Endothelial cell of umbilical vein (primary cell): ENCODE results near the gene SUSD6. TPM values are rescaled to one million over a fixed set of nuclear protein-coding genes. Genes with fewer than 3 reads are reported as not detected.

Experiments
- BruUV-seq: library from RNA; stranded (reverse); fragments of 400-500 nt; replicated peaks from 2 replicates; lab custom pipeline; 2021; lab: Mats Ljungman, UMichigan
- CTCF ChIA-PET: fragments of 300-600, 350-600 bp; sonication (Branson Sonifier 250); formaldehyde crosslinking; loops from one replicate; lab custom pipeline; 2021; ENCODE audit warnings: antibody characterized with exemption, inconsistent platforms; lab: Charles Lee
- POLR2A ChIA-PET: fragments of 300-600, 350-600 bp; sonication (Branson Sonifier 250); formaldehyde crosslinking; loops from one replicate; lab custom pipeline; 2021; ENCODE audit warnings: antibody characterized with exemption, inconsistent platforms; lab: Charles Lee
- DNase-seq: peaks from one replicate; pipeline ENCODE4 v3.0.0-alpha.2; 2011; ENCODE audit warnings: low read depth, low spot score
- FAIRE-seq: peaks from 2 replicates; lab custom pipeline; 2011; peaks lifted over from hg19 to GRCh38; lab: Jason Lieb, UNC
- H2AFZ ChIP-seq: 2 replicates; pipeline ENCODE4 v1.6.0; 2012; ENCODE audit warnings: low read depth, low read length, control low read depth, inconsistent platforms
- H3K27ac ChIP-seq: 2 replicates; pipeline ENCODE4 v1.5.1; 2011; ENCODE audit warnings: low read depth, mild to moderate bottlenecking, control low read depth, low read length, moderate library complexity; ENCODE audit not compliant: insufficient read depth
- H3K27me3 ChIP-seq, 2 experiments: 2 replicates each; pipeline versions ENCODE4 v1.6.0 to v1.6.1; 2011; ENCODE audit warnings: low read length in 2 of 2, mixed read lengths in 1 of 2; ENCODE audit not compliant: control insufficient read depth in 2 of 2, insufficient read depth in 2 of 2
- H3K36me3 ChIP-seq, 2 experiments: 2 replicates in 1 of 2; 3 replicates in 1 of 2; pipeline ENCODE4 v1.5.1; 2011; ENCODE audit warnings: low read length in 2 of 2, mild to moderate bottlenecking in 1 of 2, moderate library complexity in 1 of 2; ENCODE audit not compliant: control insufficient read depth in 2 of 2, insufficient read depth in 2 of 2; ENCODE audit errors: extremely low read depth in 1 of 2
- H3K4me1 ChIP-seq: 3 replicates; pipeline ENCODE4 v1.5.1; 2011; ENCODE audit warnings: mild to moderate bottlenecking, low read length; ENCODE audit not compliant: control insufficient read depth, insufficient read depth; ENCODE audit errors: extremely low read depth
- H3K4me2 ChIP-seq: 2 replicates; pipeline ENCODE4 v1.6.1; 2011; ENCODE audit warnings: low read length, control low read depth, mixed read lengths; ENCODE audit not compliant: insufficient read depth
- H3K4me3 ChIP-seq, 3 experiments: fragments of 200-600 bp in 1 of 3; sonication (generic), shearing (Covaris generic) in 1 of 3; replicated peaks in 1 of 3; 2 replicates each; pipeline ENCODE4 v1.5.1; 2011 to 2016; ENCODE audit warnings: control low read depth in 3 of 3, low read length in 3 of 3, mild to moderate bottlenecking in 2 of 3, inconsistent platforms in 1 of 3, low read depth in 1 of 3, moderate library complexity in 1 of 3; ENCODE audit not compliant: insufficient read depth in 1 of 3
- H3K79me2 ChIP-seq: 2 replicates; pipeline ENCODE4 v1.6.0; 2012; ENCODE audit warnings: low read length, inconsistent platforms; ENCODE audit not compliant: control insufficient read depth, insufficient read depth
- H3K9ac ChIP-seq: replicated peaks from 2 replicates; pipeline ENCODE3; 2011; ENCODE audit warnings: low read length, control low read depth; ENCODE audit not compliant: insufficient read depth; ENCODE audit errors: extremely low read depth
- H3K9me1 ChIP-seq: replicated peaks from 3 replicates; pipeline ENCODE4 v1.6.0; 2011; ENCODE audit warnings: mild to moderate bottlenecking, low read length; ENCODE audit not compliant: control insufficient read depth, insufficient read depth; ENCODE audit errors: extremely low read depth
- H3K9me3 ChIP-seq: replicated peaks from 2 replicates; pipeline ENCODE4 v1.5.1; 2012; ENCODE audit warnings: low read length, inconsistent platforms; ENCODE audit not compliant: control insufficient read depth, insufficient read depth
- H4K20me1 ChIP-seq: replicated peaks from 2 replicates; pipeline ENCODE3; 2011; ENCODE audit warnings: mild to moderate bottlenecking, low read length; ENCODE audit not compliant: control insufficient read depth, insufficient read depth; ENCODE audit errors: extremely low read depth
- FOS ChIP-seq: IDR thresholded peaks from 2 replicates; pipeline ENCODE4 v1.6.1; 2011; ENCODE audit warnings: mild to moderate bottlenecking, low read length, moderate library complexity, borderline replicate concordance; ENCODE audit not compliant: insufficient read depth
- GATA2 ChIP-seq: IDR thresholded peaks from 2 replicates; pipeline ENCODE4 v1.7.0; 2011; ENCODE audit warnings: low read depth, mild to moderate bottlenecking, moderate library complexity, mixed read lengths, low read length; ENCODE audit not compliant: insufficient read length, insufficient read depth
- JUN ChIP-seq: IDR thresholded peaks from 2 replicates; pipeline ENCODE4 v1.6.1; 2011; ENCODE audit warnings: borderline replicate concordance, low read depth; ENCODE audit not compliant: insufficient read length, insufficient read depth
- MAX ChIP-seq: IDR thresholded peaks from 2 replicates; pipeline ENCODE4 v1.6.1; 2011; ENCODE audit not compliant: insufficient read depth, insufficient read length
- MYC ChIP-seq: IDR thresholded peaks from one replicate; pipeline ENCODE4 v1.6.1; 2011; ENCODE audit warnings: mild to moderate bottlenecking, low read depth, low read length
- POLR2AphosphoS5 ChIP-seq: IDR thresholded peaks from 2 replicates; pipeline ENCODE4 v1.6.1; 2012; ENCODE audit warnings: low read depth, mild to moderate bottlenecking, control low read depth, low read length, moderate library complexity; ENCODE audit not compliant: insufficient read depth
- dilution Hi-C: fragments of 300-500 bp; cut with MboI; formaldehyde crosslinking; loops from one replicate; pipeline ENCODE4 v1.15.0; 2019; ENCODE audit warnings: low sequenced_read_pairs; ENCODE audit not compliant: extremely low pct_ligation_motif_present
- intact Hi-C: fragments of 100-400 bp; cut with micrococcal nuclease; formaldehyde crosslinking; loops from one replicate; pipeline ENCODE4 v1.10.0; 2022
- polyA plus RNA-seq, 4 experiments: library from polyadenylated mRNA; depleted of rRNA in 3 of 4; stranded (reverse) in 3 of 4; unstranded in 1 of 4; fragments of >200 nt; gene quantifications; 2 replicates each; pipeline versions ENCODE4 v1.2.1 to v1.2.3, GENCODE V29; 2011 to 2012; ENCODE audit warnings: missing spikeins in 1 of 4
- total RNA-seq: library from RNA; stranded (reverse); gene quantifications from 2 replicates; pipeline ENCODE4 v1.2.3, GENCODE V29; 2021

The SUSD6 gene
- total and polyA plus RNA-seq, 2 donors (not counting 3 experiments of a cell fraction or from before 2014, with no cell fraction given) = 13.4 to 19.5 TPM

- no peaks in the 10 kb centered on the region for H3K36me3 ChIP-seq
- ChIA-PET CTCF (interaction anchor here (0.8 to 17.0 kb wide), 10 partner anchors 11 to 422 kb away, joined by 3 to 135 read pairs (median 4); no protein-coding TSS in a partner anchor), POLR2A (no interaction called here)
- no peaks in the 10 kb centered on the region for H3K9me1 ChIP-seq
- no peak overlapping the region for H3K9ac ChIP-seq
- no peak for TF ChIP-seq POLR2AphosphoS5
- no peak for TF ChIP-seq FOS
- TF ChIP-seq GATA2 = no peak
- TF ChIP-seq MAX = no peak
- TF ChIP-seq JUN = no peak
- TF ChIP-seq MYC = no peak
- no peak overlapping the region for H3K27ac ChIP-seq
- H2AFZ ChIP-seq = no peak overlapping the region
- dilution Hi-C loops (no loop called here), intact Hi-C loops (no loop called here)
- H4K20me1 ChIP-seq = no peaks in the 10 kb centered on the region
- H3K4me3 ChIP-seq = no peak overlapping the region
- H3K4me1 ChIP-seq = peaks cover 5% of the 10 kb centered on the region
- no TSS peak for BruUV-seq
- H3K9me3 ChIP-seq = no peaks in the 10 kb centered on the region
- no peak overlapping the region for H3K4me2 ChIP-seq
- no peaks in the 10 kb centered on the region for H3K27me3 ChIP-seq
- H3K79me2 ChIP-seq = no peaks in the 10 kb centered on the region
- no peak for FAIRE-seq
- DNase-seq = no peak
Observed at GRCh38 chr14:69605738-69606137, 5.7 kb upstream of the SUSD6 start.
